ENCODE measurements around the gene AMHR2. TPM values are rescaled to one million over a fixed set of nuclear protein-coding genes. Genes with fewer than 3 reads are reported as not detected.

The AMHR2 gene
- total RNA-seq, 1 experiment from 2014 or later = not detected

- Histone ChIP-seq H2AK5ac (ENCODE audit: insufficient read length, low read length) (no peak overlapping the region), H3K4ac (ENCODE audit: low read depth, low read length) (no peak overlapping the region), H3K18ac (ENCODE audit: insufficient read length, low read depth, low read length) (no peak overlapping the region), H2BK12ac (ENCODE audit: insufficient read length, low read depth, low read length) (no peak overlapping the region), H3K4me2 (ENCODE audit: insufficient read depth, insufficient read length, low read length) (peak overlapping the region; percentile 7), H4K5ac (ENCODE audit: insufficient read length, low read depth, low read length) (no peak overlapping the region), H3K79me1 (ENCODE audit: insufficient read depth, low read depth, low read length, poor library complexity, severe bottlenecking) (peaks cover 3% of the 10 kb centered on the region), H2BK20ac (ENCODE audit: low read depth, low read length, poor library complexity, severe bottlenecking) (no peak overlapping the region), H3K56ac (ENCODE audit: insufficient read length, low read depth, low read length) (no peak overlapping the region), H3K23me2 (ENCODE audit: insufficient read length, low read depth, low read length, poor library complexity, severe bottlenecking) (no peaks in the 10 kb centered on the region), H2BK5ac (ENCODE audit: insufficient read length, low read length) (no peak overlapping the region), H3K27me3 (ENCODE audit: insufficient read depth, low read length) (no peaks in the 10 kb centered on the region), H3K4me1 (ENCODE audit: insufficient read depth, low read length) (no peaks in the 10 kb centered on the region), H3K9me3 (ENCODE audit: control insufficient read depth, low read depth, low read length) (no peaks in the 10 kb centered on the region), H3K27ac (ENCODE audit: insufficient read length, low read depth, low read length) (no peak overlapping the region), H3K79me2 (ENCODE audit: insufficient read depth, low read length) (peaks cover 23% of the 10 kb centered on the region), H4K8ac (replicated peaks; ENCODE audit: insufficient read length, low read depth, low read length) (no peak overlapping the region), H3T11ph (ENCODE audit: low read length) (no peak overlapping the region), H2BK120ac (ENCODE audit: low read depth, low read length, poor library complexity, severe bottlenecking) (no peak overlapping the region), H3K9ac (ENCODE audit: extremely low read depth, insufficient read length, low read length) (no peak overlapping the region), H2AFZ (ENCODE audit: low read length) (no peak overlapping the region), H3K14ac (ENCODE audit: insufficient read depth, low read length) (no peak overlapping the region), H3K23ac (ENCODE audit: insufficient read length, low read depth, low read length) (no peak overlapping the region), H2BK15ac (ENCODE audit: low read depth, low read length) (no peak overlapping the region), H4K91ac (ENCODE audit: insufficient read length, low read depth, low read length) (no peak overlapping the region), H4K20me1 (ENCODE audit: control insufficient read depth, insufficient read depth, insufficient read length) (no peaks in the 10 kb centered on the region)
- no peaks in the 10 kb centered on the region for H3K27me3 Mint-ChIP-seq (ENCODE audit: low read depth)
- no peak for TF ChIP-seq CTCF (conservative IDR thresholded peaks at IDR 0.05)
- peaks cover 46 to 63% (median 60%) of the 10 kb centered on the region in 3 experiments for H3K36me3 Mint-ChIP-seq (ENCODE audit: insufficient read depth in 1 of 3, low read depth in 3 of 3)
- H3K27ac Mint-ChIP-seq = peak overlapping the region in 2 of 3 experiments; percentile 49 to 87; a peak in 4 of 7 replicates
- no CpG with 5 or more reads among the region's 6 CpGs for WGBS (ENCODE audit: extremely low coverage, insufficient read length, low lambda C conversion rate)
- H3K4me3 Mint-ChIP-seq = peak overlapping the region; percentile 97
- no peaks in the 10 kb centered on the region; a peak in 1 of 5 replicates for H3K9me3 Mint-ChIP-seq
- H3K4me1 Mint-ChIP-seq = peaks cover 20 to 38% of the 10 kb centered on the region in 2 experiments
- no peak for DNase-seq
These were observed 30.4 kb downstream of the AMHR2 start for GRCh38 chr12:53453953-53454640.
